IMR-90 (cell line): ENCODE results near the gene ADGRG2. TPM values are rescaled to one million over a fixed set of nuclear protein-coding genes. Genes with fewer than 3 reads are reported as not detected.

Experiments
- ATAC-seq: fragments of 200-7000 bp; cut with Tn5 transposase; 2 replicates; pipeline ENCODE4 v1.9.1; 2020; ENCODE audit warnings: low read depth, mild to moderate bottlenecking, moderate library complexity
- BruUV-seq: library from RNA; stranded (reverse); fragments of 400-500 nt; replicated peaks from 2 replicates; lab custom pipeline; 2021; lab: Mats Ljungman, UMichigan
- CTCF ChIA-PET: fragments of 300-600 bp; formaldehyde crosslinking; extraction: SDS; loops from one replicate; lab custom pipeline; 2021; ENCODE audit warnings: antibody characterized with exemption; lab: Yijun Ruan, JAX
- POLR2A ChIA-PET: fragments of 300-600 bp; sonication (Branson Sonifier 250); formaldehyde crosslinking; loops from one replicate; lab custom pipeline; 2022; ENCODE audit warnings: antibody characterized with exemption; ENCODE audit not compliant: unreplicated experiment; lab: Charles Lee
- DNase-seq: peaks from one replicate; pipeline ENCODE4 v3.0.0; 2013
- H2AFZ ChIP-seq: replicated peaks from 2 replicates; pipeline ENCODE3; 2013; ENCODE audit warnings: low read length, mild to moderate bottlenecking; ENCODE audit not compliant: poor library complexity
- H2AK5ac ChIP-seq: 2 replicates; pipeline ENCODE4 v1.6.1; 2013; ENCODE audit warnings: low read depth, low read length, inconsistent platforms
- H2AK9ac ChIP-seq: replicated peaks from 2 replicates; pipeline ENCODE3; 2013; ENCODE audit warnings: mild to moderate bottlenecking, low read depth, low read length, moderate library complexity; ENCODE audit not compliant: poor library complexity
- H2BK120ac ChIP-seq: 2 replicates; pipeline ENCODE4 v1.6.1; 2013; ENCODE audit warnings: low read depth, low read length, inconsistent platforms
- H2BK15ac ChIP-seq: 3 replicates; pipeline ENCODE4 v1.6.1; 2013; ENCODE audit warnings: low read depth, low read length, inconsistent platforms
- H2BK20ac ChIP-seq: 2 replicates; pipeline ENCODE4 v1.6.1; 2013; ENCODE audit warnings: low read depth, mild to moderate bottlenecking, inconsistent platforms, low read length, moderate library complexity
- H2BK5ac ChIP-seq: 2 replicates; pipeline ENCODE4 v1.6.1; 2013; ENCODE audit warnings: mild to moderate bottlenecking, low read depth, low read length, inconsistent platforms; ENCODE audit not compliant: poor library complexity, severe bottlenecking
- H3K14ac ChIP-seq: replicated peaks from 2 replicates; pipeline ENCODE4 v1.6.1; 2013; ENCODE audit warnings: low read depth, low read length, inconsistent platforms
- H3K18ac ChIP-seq: 2 replicates; pipeline ENCODE4 v1.6.1; 2013; ENCODE audit warnings: low read depth, low read length, control low read depth
- H3K23ac ChIP-seq: 2 replicates; pipeline ENCODE4 v1.6.1; 2013; ENCODE audit warnings: low read depth, low read length, inconsistent platforms
- H3K27ac ChIP-seq: 2 replicates; pipeline ENCODE4 v1.5.1; 2013; ENCODE audit warnings: mild to moderate bottlenecking, control low read depth, low read length; ENCODE audit not compliant: insufficient read depth
- H3K27me3 ChIP-seq: 2 replicates; pipeline ENCODE4 v1.6.1; 2013; ENCODE audit warnings: low read length; ENCODE audit not compliant: control insufficient read depth, insufficient read depth
- H3K36me3 ChIP-seq: 2 replicates; pipeline ENCODE4 v1.6.1; 2013; ENCODE audit warnings: low read length, mixed read lengths; ENCODE audit not compliant: control insufficient read depth, insufficient read depth
- H3K4ac ChIP-seq: 2 replicates; pipeline ENCODE4 v1.6.1; 2013; ENCODE audit warnings: low read depth, low read length, inconsistent platforms
- H3K4me1 ChIP-seq: 2 replicates; pipeline ENCODE4 v1.6.1; 2013; ENCODE audit warnings: low read length, mixed read lengths; ENCODE audit not compliant: control insufficient read depth, insufficient read depth
- H3K4me2 ChIP-seq: 2 replicates; pipeline ENCODE4 v1.6.1; 2013; ENCODE audit warnings: low read depth, mild to moderate bottlenecking, control low read depth, low read length, moderate library complexity
- H3K4me3 ChIP-seq: 2 replicates; pipeline ENCODE4 v1.5.1; 2013; ENCODE audit warnings: low read depth, mild to moderate bottlenecking, control low read depth, low read length, moderate library complexity; ENCODE audit not compliant: insufficient read depth
- H3K56ac ChIP-seq: 2 replicates; pipeline ENCODE4 v1.6.1; 2013; ENCODE audit warnings: low read length, inconsistent platforms; ENCODE audit not compliant: insufficient read depth; ENCODE audit errors: extremely low read depth
- H3K79me1 ChIP-seq, 2 experiments: 2 replicates each; pipeline ENCODE4 v1.6.1; 2013; ENCODE audit warnings: low read length in 2 of 2, inconsistent platforms in 1 of 2, low read depth in 1 of 2
- H3K9ac ChIP-seq: 2 replicates; pipeline ENCODE4 v1.6.1; 2013; ENCODE audit warnings: low read depth, low read length, control low read depth
- H3K9me1 ChIP-seq: 2 replicates; pipeline ENCODE4 v1.6.1; 2013; ENCODE audit warnings: low read length, inconsistent platforms; ENCODE audit not compliant: insufficient read depth
- H3K9me3 ChIP-seq: 2 replicates; pipeline ENCODE4 v1.6.1; 2013; ENCODE audit warnings: low read length; ENCODE audit not compliant: control insufficient read depth, insufficient read depth
- H4K20me1 ChIP-seq: 2 replicates; pipeline ENCODE4 v1.6.1; 2013; ENCODE audit warnings: low read length, inconsistent platforms; ENCODE audit not compliant: insufficient read depth
- H4K5ac ChIP-seq: 2 replicates; pipeline ENCODE4 v1.6.1; 2013; ENCODE audit warnings: mild to moderate bottlenecking, low read depth, low read length, control low read depth
- H4K8ac ChIP-seq, 2 experiments: 2 replicates each; pipeline ENCODE4 v1.6.1; 2013; ENCODE audit warnings: low read depth in 2 of 2, low read length in 2 of 2, control low read depth in 1 of 2, inconsistent platforms in 1 of 2
- H4K91ac ChIP-seq: 2 replicates; pipeline ENCODE4 v1.6.1; 2013; ENCODE audit warnings: low read depth, low read length, inconsistent platforms; ENCODE audit not compliant: insufficient read depth
- CEBPB ChIP-seq: IDR thresholded peaks from 2 replicates; pipeline ENCODE4 v1.6.1; 2012; ENCODE audit warnings: low read depth, low read length, improper control_type of control experiment
- ELK1 ChIP-seq: fragments of 150-350 bp; IDR thresholded peaks from 2 replicates; pipeline ENCODE4 v1.6.1; 2016; ENCODE audit warnings: low read depth, mild to moderate bottlenecking, low read length, moderate library complexity, borderline replicate concordance
- MAFK ChIP-seq: IDR thresholded peaks from 2 replicates; pipeline ENCODE4 v1.6.1; 2012; ENCODE audit warnings: low read depth, low read length, improper control_type of control experiment
- MAZ ChIP-seq: IDR thresholded peaks from 2 replicates; pipeline ENCODE4 v1.6.1; 2012; ENCODE audit warnings: low read depth, mild to moderate bottlenecking, low read length, improper control_type of control experiment, moderate library complexity, borderline replicate concordance
- POLR2A ChIP-seq: IDR thresholded peaks from 2 replicates; pipeline ENCODE4 v1.6.1; 2012; ENCODE audit warnings: mild to moderate bottlenecking, low read depth, low read length
- RAD21 ChIP-seq: IDR thresholded peaks from 2 replicates; pipeline ENCODE4 v1.6.1; 2012; ENCODE audit warnings: low read length, improper control_type of control experiment
- RCOR1 ChIP-seq: IDR thresholded peaks from 2 replicates; pipeline ENCODE4 v1.6.1; 2012; ENCODE audit warnings: mild to moderate bottlenecking, low read length, improper control_type of control experiment; ENCODE audit not compliant: insufficient replicate concordance
- RFX5 ChIP-seq: IDR thresholded peaks from 2 replicates; pipeline ENCODE4 v1.8.0; 2012; ENCODE audit warnings: low read depth, mild to moderate bottlenecking, low read length, moderate library complexity
- SMC3 ChIP-seq: fragments of 150-350 bp; IDR thresholded peaks from 2 replicates; pipeline ENCODE4 v1.6.1; 2016; ENCODE audit warnings: low read depth, mild to moderate bottlenecking, antibody characterized with exemption, low read length, moderate library complexity
- WGBS, 2 experiments: methylation state at CpG; one replicate each; pipeline versions ENCODE4 v1.1.5 to v1.1.7; 2013; ENCODE audit warnings: missing lambda C conversion rate in 2 of 2; ENCODE audit not compliant: insufficient read length in 1 of 2; ENCODE audit errors: extremely low coverage in 2 of 2; 5-methylcytosine and 5-hydroxymethylcytosine counted together
- dilution Hi-C: fragments of 300-500 bp; cut with HindIII; formaldehyde crosslinking; loops from one replicate; pipeline ENCODE4 v1.14.3; 2018; ENCODE audit warnings: low sequenced_read_pairs; ENCODE audit not compliant: unreplicated experiment
- in situ Hi-C: fragments of 300-500 bp; cut with MboI; formaldehyde crosslinking; loops from 3 replicates; pipeline ENCODE4 v1.14.3; 2019; ENCODE audit warnings: low sequenced_read_pairs, inconsistent platforms, mixed read lengths
- intact Hi-C: fragments of 100-400 bp; cut with micrococcal nuclease; formaldehyde crosslinking; loops from 2 replicates; pipeline ENCODE4 v1.10.0; 2022
- polyA plus RNA-seq, 3 experiments: library from polyadenylated mRNA; depleted of rRNA; stranded (reverse); fragments of >200 nt; gene quantifications; 2 replicates each; pipeline ENCODE4 v1.2.3, GENCODE V29; 2012; ENCODE audit warnings: low replicate concordance in 1 of 3
- total RNA-seq: library from RNA; depleted of rRNA; stranded (reverse); fragments of >200 nt; gene quantifications from 2 replicates; pipeline ENCODE4 v1.2.3, GENCODE V29; 2012
- TF ChIP-seq, protein P1 (sequence below): conservative IDR thresholded peaks from 2 replicates; pipeline ENCODE4 v1.5.1; 2012; ENCODE audit warnings: mild to moderate bottlenecking, low read depth, low read length, improper control_type of control experiment
- TF ChIP-seq, protein P2 (sequence below): fragments of 150-350 bp; IDR thresholded peaks from 2 replicates; pipeline ENCODE4 v1.6.1; 2017; ENCODE audit warnings: mild to moderate bottlenecking, antibody characterized with exemption, low read length, low read depth

Gene ADGRG2
- total and polyA plus RNA-seq, 2 of the 4 experiments (the other 2 are of a cell fraction), result under 0.01 to 0.07 TPM

- Histone ChIP-seq H2AK9ac (no peak overlapping the region), H3K36me3 (peaks cover 1% of the 10 kb centered on the region; the same call in 1 of the 2 replicates), H3K4ac (no peak overlapping the region), H2BK120ac (no peak overlapping the region), H3K4me1 (no peaks in the 10 kb centered on the region; the same call in 1 of the 2 replicates), H3K9me1 (no peaks in the 10 kb centered on the region; the same call in 1 of the 2 replicates), H3K27ac (no peak overlapping the region), H4K20me1 (no peaks in the 10 kb centered on the region), H3K4me2 (no peak overlapping the region), H3K79me1 (no peaks in the 10 kb centered on the region), H3K9ac (no peak overlapping the region), H4K8ac (no peak overlapping the region), H2AFZ (no peak overlapping the region), H3K9me3 (no peaks in the 10 kb centered on the region), H4K91ac (no peak overlapping the region), H4K5ac (no peak overlapping the region), H3K14ac (no peak overlapping the region), H2BK15ac (no peak overlapping the region), H2BK5ac (no peak overlapping the region), H3K18ac (no peak overlapping the region), H3K27me3 (no peaks in the 10 kb centered on the region), H3K56ac (no peak overlapping the region), H2AK5ac (no peak overlapping the region), H3K23ac (no peak overlapping the region), H3K4me3 (no peak overlapping the region), H2BK20ac (no peak overlapping the region)
- TF ChIP-seq RCOR1, result no peak
- no peak for TF ChIP-seq CEBPB
- TF ChIP-seq MAFK, result no peak
- TF ChIP-seq RAD21, result no peak
- no peak for TF ChIP-seq ELK1
- TF ChIP-seq SMC3, result no peak
- TF ChIP-seq, protein P1, sequence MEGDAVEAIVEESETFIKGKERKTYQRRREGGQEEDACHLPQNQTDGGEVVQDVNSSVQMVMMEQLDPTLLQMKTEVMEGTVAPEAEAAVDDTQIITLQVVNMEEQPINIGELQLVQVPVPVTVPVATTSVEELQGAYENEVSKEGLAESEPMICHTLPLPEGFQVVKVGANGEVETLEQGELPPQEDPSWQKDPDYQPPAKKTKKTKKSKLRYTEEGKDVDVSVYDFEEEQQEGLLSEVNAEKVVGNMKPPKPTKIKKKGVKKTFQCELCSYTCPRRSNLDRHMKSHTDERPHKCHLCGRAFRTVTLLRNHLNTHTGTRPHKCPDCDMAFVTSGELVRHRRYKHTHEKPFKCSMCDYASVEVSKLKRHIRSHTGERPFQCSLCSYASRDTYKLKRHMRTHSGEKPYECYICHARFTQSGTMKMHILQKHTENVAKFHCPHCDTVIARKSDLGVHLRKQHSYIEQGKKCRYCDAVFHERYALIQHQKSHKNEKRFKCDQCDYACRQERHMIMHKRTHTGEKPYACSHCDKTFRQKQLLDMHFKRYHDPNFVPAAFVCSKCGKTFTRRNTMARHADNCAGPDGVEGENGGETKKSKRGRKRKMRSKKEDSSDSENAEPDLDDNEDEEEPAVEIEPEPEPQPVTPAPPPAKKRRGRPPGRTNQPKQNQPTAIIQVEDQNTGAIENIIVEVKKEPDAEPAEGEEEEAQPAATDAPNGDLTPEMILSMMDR, result no peak
- no peak for TF ChIP-seq POLR2A
- TF ChIP-seq MAZ, result no peak
- no peak for TF ChIP-seq RFX5
- TF ChIP-seq, protein P2, sequence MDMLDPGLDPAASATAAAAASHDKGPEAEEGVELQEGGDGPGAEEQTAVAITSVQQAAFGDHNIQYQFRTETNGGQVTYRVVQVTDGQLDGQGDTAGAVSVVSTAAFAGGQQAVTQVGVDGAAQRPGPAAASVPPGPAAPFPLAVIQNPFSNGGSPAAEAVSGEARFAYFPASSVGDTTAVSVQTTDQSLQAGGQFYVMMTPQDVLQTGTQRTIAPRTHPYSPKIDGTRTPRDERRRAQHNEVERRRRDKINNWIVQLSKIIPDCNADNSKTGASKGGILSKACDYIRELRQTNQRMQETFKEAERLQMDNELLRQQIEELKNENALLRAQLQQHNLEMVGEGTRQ, result no peak
- ChIA-PET POLR2A (no interaction called here), CTCF (no interaction called here)
- DNase-seq (no peak), ATAC-seq (no peak)
- dilution Hi-C loops, result no loop called here
- no TSS peak for BruUV-seq
- in situ Hi-C loops, result no loop called here
- intact Hi-C loops, result no loop called here
- WGBS, 2 experiments, result 83% methylated on average over 5 of the region's 8 CpGs; no CpG with 5 or more reads in 1 of the 2 experiments
Observed at GRCh38 chrX:18949944-18950301, 172.3 kb downstream of the ADGRG2 start.
